Panc1 (cell line): ENCODE results near the gene SESN2. TPM values are rescaled to one million over a fixed set of nuclear protein-coding genes. Genes with fewer than 3 reads are reported as not detected.

Source experiments
- ATAC-seq: fragments of 200-7000 bp; cut with Tn5 transposase; 2 replicates; pipeline ENCODE4 v1.9.1; 2020; ENCODE audit warnings: mild to moderate bottlenecking, moderate library complexity
- BruUV-seq: library from RNA; stranded (reverse); fragments of 400-500 nt; replicated peaks from 2 replicates; lab custom pipeline; 2021; lab: Mats Ljungman, UMichigan
- CTCF ChIA-PET: fragments of 300-600 bp; sonication (Branson Sonifier 250); formaldehyde crosslinking; loops from one replicate; lab custom pipeline; 2022; ENCODE audit warnings: antibody characterized with exemption; lab: Charles Lee
- POLR2A ChIA-PET: fragments of 300-600 bp; sonication (Branson Sonifier 250); formaldehyde crosslinking; loops from one replicate; lab custom pipeline; 2022; ENCODE audit warnings: antibody characterized with exemption; lab: Charles Lee
- DNase-seq: peaks from one replicate; pipeline ENCODE4 v3.0.0-alpha.2; 2010; ENCODE audit warnings: low read depth, low spot score
- H3K27ac ChIP-seq: 2 replicates; pipeline ENCODE4 v1.5.1; 2011; ENCODE audit warnings: mild to moderate bottlenecking, low read length, inconsistent platforms
- H3K27me3 ChIP-seq: fragments of 200-500 bp; sonication (Bioruptor generic); 2 replicates; pipeline ENCODE4 v1.6.0; 2014; ENCODE audit warnings: low read length, inconsistent platforms; ENCODE audit not compliant: control insufficient read depth, insufficient read depth
- H3K36me3 ChIP-seq: fragments of 200-500 bp; sonication (Bioruptor generic); 2 replicates; pipeline ENCODE4 v1.5.1; 2014; ENCODE audit warnings: inconsistent platforms, mild to moderate bottlenecking, low read length, moderate library complexity; ENCODE audit not compliant: control insufficient read depth, insufficient read depth
- H3K4me1 ChIP-seq: 2 replicates; pipeline ENCODE4 v1.5.1; 2011; ENCODE audit warnings: inconsistent platforms, mild to moderate bottlenecking, low read length, moderate library complexity; ENCODE audit not compliant: control insufficient read depth, insufficient read depth
- H3K4me3 ChIP-seq, 2 experiments: 2 replicates each; pipeline ENCODE4 v1.5.1; 2011 to 2012; ENCODE audit warnings: low read depth in 2 of 2, low read length in 2 of 2, mild to moderate bottlenecking in 2 of 2, inconsistent platforms in 1 of 2, moderate library complexity in 1 of 2
- H3K9me3 ChIP-seq: fragments of 200-500 bp; sonication (Bioruptor generic); 2 replicates; pipeline ENCODE4 v1.5.1; 2014; ENCODE audit warnings: low read depth, mild to moderate bottlenecking, inconsistent platforms, low read length, moderate library complexity; ENCODE audit not compliant: control insufficient read depth, insufficient read depth
- CTCF ChIP-seq: fragments of 450-650 bp; IDR thresholded peaks from 2 replicates; pipeline ENCODE4 v1.5.1; 2017; ENCODE audit warnings: mild to moderate bottlenecking
- POLR2AphosphoS5 ChIP-seq: IDR thresholded peaks from 2 replicates; pipeline ENCODE4 v1.6.1; 2012; ENCODE audit warnings: mild to moderate bottlenecking, low read depth, low read length, moderate library complexity
- REST ChIP-seq, 2 experiments: IDR thresholded peaks; 2 replicates each; pipeline ENCODE4 v1.6.1; 2011 to 2012; ENCODE audit warnings: low read depth in 2 of 2, control low read depth in 1 of 2, low read length in 1 of 2, mild to moderate bottlenecking in 1 of 2, moderate library complexity in 1 of 2; ENCODE audit not compliant: insufficient read depth in 1 of 2
- SIN3A ChIP-seq: IDR thresholded peaks from 2 replicates; pipeline ENCODE4 v1.6.1; 2012; ENCODE audit warnings: low read depth, mild to moderate bottlenecking, low read length, moderate library complexity, borderline replicate concordance; ENCODE audit not compliant: insufficient read depth
- TCF7L2 ChIP-seq: IDR thresholded peaks from 2 replicates; pipeline ENCODE4 v1.6.1; 2011; ENCODE audit warnings: mild to moderate bottlenecking, low read depth, low read length, inconsistent platforms
- in situ Hi-C: cut with HindIII; loops from 2 replicates; pipeline ENCODE4 v1.10.0; 2016; ENCODE audit warnings: low sequenced_read_pairs, low pct_unique_long_range_greater_than_20kb
- intact Hi-C: fragments of 100-400 bp; cut with micrococcal nuclease; formaldehyde crosslinking; loops from one replicate; pipeline ENCODE4 v1.10.0; 2022; ENCODE audit not compliant: unreplicated experiment
- total RNA-seq: library from RNA; stranded (reverse); gene quantifications from one replicate; pipeline ENCODE4 v1.2.1, GENCODE V29; 2021; ENCODE audit not compliant: unreplicated experiment

Gene SESN2
- total RNA-seq, 1 experiment from 2014 or later: 19.7 TPM

- peak overlapping the region; percentile 92 to 94 for H3K4me3 ChIP-seq
- DNase-seq (no peak), ATAC-seq (no peak)
- H3K27ac ChIP-seq: peak overlapping the region; percentile 91
- in situ Hi-C loops (no loop called here), intact Hi-C loops (no loop called here)
- ChIA-PET CTCF (no interaction called here), POLR2A (interaction anchor here (1.0 kb wide), 1 partner anchor 10 kb away, joined by 6 read pairs; no protein-coding TSS in a partner anchor)
- H3K27me3 ChIP-seq: no peaks in the 10 kb centered on the region
- TF ChIP-seq SIN3A (no peak), TCF7L2 (no peak), POLR2AphosphoS5 (no peak), REST (IDR thresholded peaks at IDR 0.05; ENCODE audit: insufficient read depth in 1 of 2, low read depth in 2 of 2, low read length in 1 of 2) (no peak), CTCF (no peak)
- peaks cover 8% of the 10 kb centered on the region for H3K4me1 ChIP-seq
- no peaks in the 10 kb centered on the region; the same call in 1 of the 2 replicates for H3K36me3 ChIP-seq
- H3K9me3 ChIP-seq: no peaks in the 10 kb centered on the region
- no TSS peak for BruUV-seq
Observed at GRCh38 chr1:28236656-28237322, 22.5 kb upstream of the SESN2 start.

DNA sequence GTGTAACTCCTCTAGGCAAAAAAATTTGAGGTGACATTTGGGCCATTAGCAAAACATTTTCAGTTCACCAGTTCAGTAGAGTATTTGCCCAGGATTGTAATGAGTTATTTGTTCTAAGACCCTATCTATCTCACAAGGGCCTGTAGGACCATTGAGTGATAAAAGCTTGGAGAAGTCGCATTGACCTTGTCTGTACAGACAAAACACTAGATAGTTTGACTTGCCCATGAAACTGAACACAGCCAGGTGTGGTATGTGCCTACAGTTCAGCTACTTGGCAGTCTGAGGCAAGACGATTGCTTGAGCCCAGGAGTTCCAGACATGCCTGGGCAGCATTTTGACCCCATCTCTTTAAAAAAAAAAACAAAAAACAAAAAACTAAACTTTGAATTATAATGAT, 20.3 kb upstream of the SESN2 start:
- TF ChIP-seq CTCF (no peak), TCF7L2 (no peak), REST (IDR thresholded peaks at IDR 0.05; ENCODE audit: insufficient read depth in 1 of 2, low read depth in 2 of 2, low read length in 1 of 2) (no peak)
- BruUV-seq: no TSS peak
- DNase-seq (no peak), ATAC-seq (no peak)
- in situ Hi-C loops: no loop called here
- no peaks in the 10 kb centered on the region; the same call in 1 of the 2 replicates for H3K36me3 ChIP-seq
- peaks cover 8% of the 10 kb centered on the region for H3K4me1 ChIP-seq
- ChIA-PET POLR2A (interaction anchor here (0.6 kb wide), 2 partner anchors 340 to 724 kb away, joined by 6 to 11 read pairs; no protein-coding TSS in a partner anchor), CTCF (interaction anchor here (0.6 kb wide), 1 partner anchor 387 kb away, joined by 6 read pairs; no protein-coding TSS in a partner anchor)
- no peaks in the 10 kb centered on the region for H3K27me3 ChIP-seq
- H3K27ac ChIP-seq: no peak overlapping the region
- intact Hi-C loops: no loop called here
- no peak overlapping the region for H3K4me3 ChIP-seq
- no peaks in the 10 kb centered on the region for H3K9me3 ChIP-seq
